ENCODE data around the gene RNF151. TPM values are rescaled to one million over a fixed set of nuclear protein-coding genes. Genes with fewer than 3 reads are reported as not detected.

RNF151 gene
- total and polyA plus RNA-seq, 2 of the 13 experiments (the other 11 are each of a cell fraction or from before 2014, with no cell fraction given) = not detected

DNA sequence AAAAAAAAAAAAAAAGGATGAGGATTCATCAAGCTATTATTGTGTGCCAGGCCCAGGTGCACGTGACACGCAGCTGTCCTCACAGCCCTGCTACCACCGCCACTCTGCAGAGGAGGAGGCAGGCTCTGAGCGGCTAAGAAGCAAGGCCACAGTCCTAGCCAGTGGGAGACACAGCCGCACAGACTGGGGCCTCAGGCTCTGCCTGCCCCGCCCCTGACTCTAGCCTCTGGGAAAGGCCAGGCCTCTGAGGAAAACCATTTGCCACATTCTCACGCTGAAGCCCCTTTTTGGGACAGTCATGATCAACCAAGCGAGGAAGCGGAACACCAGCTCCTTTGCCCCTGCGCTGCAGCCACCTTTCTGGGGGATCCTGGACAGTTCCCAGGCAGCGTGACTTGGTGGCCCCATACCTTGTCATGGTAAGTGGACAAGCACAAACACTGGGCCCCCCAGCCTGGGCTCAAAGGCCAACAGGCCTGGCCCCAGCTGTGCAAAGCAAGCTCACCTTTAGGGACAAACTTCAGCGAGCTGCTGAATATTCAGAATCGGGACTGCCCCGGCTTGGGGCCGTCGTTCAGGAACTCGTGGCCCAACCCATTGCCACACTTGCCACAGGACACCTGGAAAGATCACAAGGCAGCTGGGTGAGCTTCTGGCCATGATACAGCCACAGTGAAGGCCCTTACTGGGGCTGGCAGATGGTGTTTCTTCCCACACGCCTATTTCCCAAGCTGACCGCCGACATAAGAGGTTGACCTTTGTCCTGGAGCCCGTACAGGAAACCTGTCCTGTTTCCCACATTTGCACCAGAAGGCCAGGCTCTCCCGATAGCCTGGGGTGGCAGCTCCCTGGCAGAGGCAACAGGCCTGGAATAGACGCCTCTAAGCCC lies 26.1 kb upstream of the RNF151 start (continued):
- peak; percentile 21; the same call in 1 of the 2 replicates for TF ChIP-seq ZBTB34 (CRISPR knock-in tag; IDR thresholded peaks at IDR 0.05)
- TF ChIP-seq HNRNPH1 (optimal IDR thresholded peaks at IDR 0.05; ENCODE audit: low read depth, low read length) = no peak
- TF ChIP-seq FOXM1 (CRISPR knock-in tag; IDR thresholded peaks at IDR 0.05) = no peak
- TF ChIP-seq HOXA9 (CRISPR knock-in tag; IDR thresholded peaks at IDR 0.05; ENCODE audit: borderline replicate concordance) = no peak
- TF ChIP-seq, protein P1, sequence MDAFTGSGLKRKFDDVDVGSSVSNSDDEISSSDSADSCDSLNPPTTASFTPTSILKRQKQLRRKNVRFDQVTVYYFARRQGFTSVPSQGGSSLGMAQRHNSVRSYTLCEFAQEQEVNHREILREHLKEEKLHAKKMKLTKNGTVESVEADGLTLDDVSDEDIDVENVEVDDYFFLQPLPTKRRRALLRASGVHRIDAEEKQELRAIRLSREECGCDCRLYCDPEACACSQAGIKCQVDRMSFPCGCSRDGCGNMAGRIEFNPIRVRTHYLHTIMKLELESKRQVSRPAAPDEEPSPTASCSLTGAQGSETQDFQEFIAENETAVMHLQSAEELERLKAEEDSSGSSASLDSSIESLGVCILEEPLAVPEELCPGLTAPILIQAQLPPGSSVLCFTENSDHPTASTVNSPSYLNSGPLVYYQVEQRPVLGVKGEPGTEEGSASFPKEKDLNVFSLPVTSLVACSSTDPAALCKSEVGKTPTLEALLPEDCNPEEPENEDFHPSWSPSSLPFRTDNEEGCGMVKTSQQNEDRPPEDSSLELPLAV (CRISPR knock-in tag; conservative IDR thresholded peaks at IDR 0.05; ENCODE audit: low read depth) = no peak
- TF ChIP-seq, protein P2, sequence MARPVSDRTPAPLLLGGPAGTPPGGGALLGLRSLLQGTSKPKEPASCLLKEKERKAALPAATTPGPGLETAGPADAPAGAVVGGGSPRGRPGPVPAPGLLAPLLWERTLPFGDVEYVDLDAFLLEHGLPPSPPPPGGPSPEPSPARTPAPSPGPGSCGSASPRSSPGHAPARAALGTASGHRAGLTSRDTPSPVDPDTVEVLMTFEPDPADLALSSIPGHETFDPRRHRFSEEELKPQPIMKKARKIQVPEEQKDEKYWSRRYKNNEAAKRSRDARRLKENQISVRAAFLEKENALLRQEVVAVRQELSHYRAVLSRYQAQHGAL (CRISPR knock-in tag; IDR thresholded peaks at IDR 0.05; ENCODE audit: not compliant biosample characterization) = peak; percentile 11
- no peak for TF ChIP-seq ONECUT2 (CRISPR knock-in tag; IDR thresholded peaks at IDR 0.05)
- TF ChIP-seq, protein P3, sequence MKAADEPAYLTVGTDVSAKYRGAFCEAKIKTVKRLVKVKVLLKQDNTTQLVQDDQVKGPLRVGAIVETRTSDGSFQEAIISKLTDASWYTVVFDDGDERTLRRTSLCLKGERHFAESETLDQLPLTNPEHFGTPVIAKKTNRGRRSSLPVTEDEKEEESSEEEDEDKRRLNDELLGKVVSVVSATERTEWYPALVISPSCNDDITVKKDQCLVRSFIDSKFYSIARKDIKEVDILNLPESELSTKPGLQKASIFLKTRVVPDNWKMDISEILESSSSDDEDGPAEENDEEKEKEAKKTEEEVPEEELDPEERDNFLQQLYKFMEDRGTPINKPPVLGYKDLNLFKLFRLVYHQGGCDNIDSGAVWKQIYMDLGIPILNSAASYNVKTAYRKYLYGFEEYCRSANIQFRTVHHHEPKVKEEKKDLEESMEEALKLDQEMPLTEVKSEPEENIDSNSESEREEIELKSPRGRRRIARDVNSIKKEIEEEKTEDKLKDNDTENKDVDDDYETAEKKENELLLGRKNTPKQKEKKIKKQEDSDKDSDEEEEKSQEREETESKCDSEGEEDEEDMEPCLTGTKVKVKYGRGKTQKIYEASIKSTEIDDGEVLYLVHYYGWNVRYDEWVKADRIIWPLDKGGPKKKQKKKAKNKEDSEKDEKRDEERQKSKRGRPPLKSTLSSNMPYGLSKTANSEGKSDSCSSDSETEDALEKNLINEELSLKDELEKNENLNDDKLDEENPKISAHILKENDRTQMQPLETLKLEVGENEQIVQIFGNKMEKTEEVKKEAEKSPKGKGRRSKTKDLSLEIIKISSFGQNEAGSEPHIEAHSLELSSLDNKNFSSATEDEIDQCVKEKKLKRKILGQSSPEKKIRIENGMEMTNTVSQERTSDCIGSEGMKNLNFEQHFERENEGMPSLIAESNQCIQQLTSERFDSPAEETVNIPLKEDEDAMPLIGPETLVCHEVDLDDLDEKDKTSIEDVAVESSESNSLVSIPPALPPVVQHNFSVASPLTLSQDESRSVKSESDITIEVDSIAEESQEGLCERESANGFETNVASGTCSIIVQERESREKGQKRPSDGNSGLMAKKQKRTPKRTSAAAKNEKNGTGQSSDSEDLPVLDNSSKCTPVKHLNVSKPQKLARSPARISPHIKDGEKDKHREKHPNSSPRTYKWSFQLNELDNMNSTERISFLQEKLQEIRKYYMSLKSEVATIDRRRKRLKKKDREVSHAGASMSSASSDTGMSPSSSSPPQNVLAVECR (CRISPR knock-in tag; IDR thresholded peaks at IDR 0.05; ENCODE audit: borderline replicate concordance) = peak; percentile 77; the same call in 1 of the 2 replicates
- no peak for TF ChIP-seq ZNF839 (CRISPR knock-in tag; IDR thresholded peaks at IDR 0.05; ENCODE audit: borderline replicate concordance)
- TF ChIP-seq DMAP1 (CRISPR knock-in tag; IDR thresholded peaks at IDR 0.05) = peak; percentile 78
- peak; percentile 72; the same call in 1 of the 2 replicates for TF ChIP-seq NFKB2 (CRISPR knock-in tag; IDR thresholded peaks at IDR 0.05; ENCODE audit: borderline replicate concordance)
- no peak for TF ChIP-seq HNRNPK (IDR thresholded peaks at IDR 0.05; ENCODE audit: low read depth, low read length, poor library complexity, severe bottlenecking)
- no peak for TF ChIP-seq E2F2 (CRISPR knock-in tag; IDR thresholded peaks at IDR 0.05; ENCODE audit: borderline replicate concordance)
- peak; percentile 36; the same call in 1 of the 2 replicates for TF ChIP-seq SRY (CRISPR knock-in tag; IDR thresholded peaks at IDR 0.05)

Measured in HepG2 (cell line).